Keratinocyte (primary cell): ENCODE data around the gene LRRC38. TPM values are rescaled to one million over a fixed set of nuclear protein-coding genes. Genes with fewer than 3 reads are reported as not detected.

ENCODE experiments used
- DNase-seq: peaks from one replicate; pipeline ENCODE4 v3.0.0-alpha.2; 2011; ENCODE audit warnings: low read depth, missing footprints, low spot score
- FAIRE-seq: peaks from 2 replicates; lab custom pipeline; 2011; peaks lifted over from hg19 to GRCh38; lab: Jason Lieb, UNC
- H2AFZ ChIP-seq: 2 replicates; pipeline ENCODE4 v1.6.0; 2012; ENCODE audit warnings: low read length, control low read depth, inconsistent platforms; ENCODE audit not compliant: control insufficient read depth
- H3K27ac ChIP-seq: 2 replicates; pipeline ENCODE4 v1.5.1; 2011; ENCODE audit warnings: low read length; ENCODE audit not compliant: control insufficient read depth, insufficient read depth
- H3K27me3 ChIP-seq: 3 replicates; pipeline ENCODE4 v1.6.0; 2011; ENCODE audit warnings: low read length; ENCODE audit not compliant: control insufficient read depth, insufficient read depth; ENCODE audit errors: extremely low read depth
- H3K36me3 ChIP-seq, 2 experiments: 2 replicates in 1 of 2; 3 replicates in 1 of 2; pipeline ENCODE4 v1.5.1; 2011; ENCODE audit warnings: low read length in 2 of 2, mild to moderate bottlenecking in 1 of 2; ENCODE audit not compliant: control insufficient read depth in 2 of 2, insufficient read depth in 2 of 2; ENCODE audit errors: extremely low read depth in 1 of 2
- H3K4me1 ChIP-seq: 3 replicates; pipeline ENCODE4 v1.5.1; 2011; ENCODE audit warnings: low read length; ENCODE audit not compliant: control insufficient read depth, insufficient read depth; ENCODE audit errors: extremely low read depth
- H3K4me2 ChIP-seq: 3 replicates; pipeline ENCODE4 v1.6.0; 2011; ENCODE audit warnings: low read depth, low read length; ENCODE audit not compliant: control insufficient read depth, insufficient read depth; ENCODE audit errors: extremely low read depth
- H3K4me3 ChIP-seq, 3 experiments: fragments of 200-600 bp in 1 of 3; sonication (generic) in 1 of 3; 2 replicates in 2 of 3; 3 replicates in 1 of 3; pipeline ENCODE4 v1.5.1; 2011 to 2016; ENCODE audit warnings: low read length in 3 of 3, mild to moderate bottlenecking in 3 of 3, control low read depth in 2 of 3, inconsistent platforms in 1 of 3, low read depth in 1 of 3, mixed read lengths in 1 of 3, mixed run types in 1 of 3, moderate library complexity in 1 of 3; ENCODE audit not compliant: control insufficient read depth in 2 of 3, insufficient read depth in 2 of 3; ENCODE audit errors: extremely low read depth in 1 of 3
- H3K79me2 ChIP-seq: 2 replicates; pipeline ENCODE4 v1.6.0; 2012; ENCODE audit warnings: low read length; ENCODE audit not compliant: control insufficient read depth, insufficient read depth
- H3K9ac ChIP-seq: 3 replicates; pipeline ENCODE4 v1.6.0; 2011; ENCODE audit warnings: low read length; ENCODE audit not compliant: control insufficient read depth, insufficient read depth; ENCODE audit errors: extremely low read depth
- H3K9me1 ChIP-seq: 3 replicates; pipeline ENCODE4 v1.6.0; 2011; ENCODE audit warnings: low read length; ENCODE audit not compliant: control insufficient read depth, insufficient read depth; ENCODE audit errors: extremely low read depth
- H3K9me3 ChIP-seq: 2 replicates; pipeline ENCODE4 v1.5.1; 2012; ENCODE audit warnings: low read depth, low read length; ENCODE audit not compliant: control insufficient read depth
- H4K20me1 ChIP-seq: 3 replicates; pipeline ENCODE4 v1.6.0; 2011; ENCODE audit warnings: low read length; ENCODE audit not compliant: control insufficient read depth, insufficient read depth; ENCODE audit errors: extremely low read depth
- EZH2 ChIP-seq: IDR thresholded peaks from one replicate; pipeline ENCODE4 v1.6.1; 2012; ENCODE audit warnings: inconsistent platforms, mild to moderate bottlenecking, low read length, moderate library complexity
- dilution Hi-C: fragments of 300-500 bp; cut with MboI; formaldehyde crosslinking; loops from one replicate; pipeline ENCODE4 v1.7.0; 2020; ENCODE audit warnings: low sequenced_read_pairs; ENCODE audit not compliant: extremely low pct_ligation_motif_present
- polyA plus RNA-seq, 5 experiments: library from polyadenylated mRNA; depleted of rRNA in 3 of 5; stranded (reverse) in 3 of 5; stranded (forward) in 1 of 5; unstranded in 1 of 5; fragments of >200 nt; gene quantifications; 1 replicate in 1 of 5; 2 replicates in 3 of 5; 3 replicates in 1 of 5; pipeline versions ENCODE4 v1.2.1 to v1.2.3, GENCODE V29; 2011 to 2012; ENCODE audit warnings: missing spikeins in 2 of 5, low read depth in 1 of 5, low replicate concordance in 1 of 5
- TF ChIP-seq, protein P1 (sequence below), 3 experiments: IDR thresholded peaks in 1 of 3; conservative IDR thresholded peaks in 1 of 3; optimal IDR thresholded peaks in 1 of 3; 2 replicates in 2 of 3; 3 replicates in 1 of 3; pipeline versions ENCODE3 to v1.5.1; 2011; ENCODE audit warnings: low read length in 3 of 3, mild to moderate bottlenecking in 3 of 3, moderate library complexity in 2 of 3, control low read depth in 1 of 3, inconsistent platforms in 1 of 3; ENCODE audit not compliant: insufficient read depth in 2 of 3; ENCODE audit errors: extremely low read depth in 1 of 3

Gene LRRC38
- polyA plus RNA-seq, 1 donor (not counting 4 experiments of a cell fraction or from before 2014, with no cell fraction given): not detected

DNA sequence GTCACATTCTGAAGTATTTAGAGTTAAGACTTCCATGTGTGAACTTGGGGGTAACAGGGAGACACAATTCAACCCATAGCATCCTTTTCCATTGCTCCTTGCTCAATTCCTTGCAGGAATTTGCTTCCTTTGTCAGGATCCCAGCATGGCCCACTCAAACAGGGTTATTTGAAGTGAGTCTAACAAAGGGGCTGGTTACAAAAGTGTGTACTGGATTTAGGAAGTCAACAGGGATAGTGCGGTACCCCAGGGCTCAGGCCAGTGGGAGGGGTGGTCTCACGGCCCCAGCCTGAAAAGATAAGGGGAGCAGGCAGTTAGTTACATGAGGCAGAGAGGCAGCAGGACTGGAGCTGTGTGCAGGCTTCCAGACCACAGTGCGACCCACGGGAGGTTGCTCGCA lies 14.4 kb downstream of the LRRC38 start:
- Histone ChIP-seq H3K27me3 (no peaks in the 10 kb centered on the region), H3K4me2 (no peak overlapping the region), H2AFZ (no peak overlapping the region), H4K20me1 (no peaks in the 10 kb centered on the region), H3K27ac (no peak overlapping the region), H3K9ac (no peak overlapping the region), H3K4me3 (no peak overlapping the region), H3K79me2 (no peaks in the 10 kb centered on the region), H3K9me3 (no peaks in the 10 kb centered on the region), H3K36me3 (no peaks in the 10 kb centered on the region), H3K9me1 (no peaks in the 10 kb centered on the region), H3K4me1 (no peaks in the 10 kb centered on the region)
- dilution Hi-C loops: no loop called here
- TF ChIP-seq EZH2: no peak
- TF ChIP-seq, protein P1, sequence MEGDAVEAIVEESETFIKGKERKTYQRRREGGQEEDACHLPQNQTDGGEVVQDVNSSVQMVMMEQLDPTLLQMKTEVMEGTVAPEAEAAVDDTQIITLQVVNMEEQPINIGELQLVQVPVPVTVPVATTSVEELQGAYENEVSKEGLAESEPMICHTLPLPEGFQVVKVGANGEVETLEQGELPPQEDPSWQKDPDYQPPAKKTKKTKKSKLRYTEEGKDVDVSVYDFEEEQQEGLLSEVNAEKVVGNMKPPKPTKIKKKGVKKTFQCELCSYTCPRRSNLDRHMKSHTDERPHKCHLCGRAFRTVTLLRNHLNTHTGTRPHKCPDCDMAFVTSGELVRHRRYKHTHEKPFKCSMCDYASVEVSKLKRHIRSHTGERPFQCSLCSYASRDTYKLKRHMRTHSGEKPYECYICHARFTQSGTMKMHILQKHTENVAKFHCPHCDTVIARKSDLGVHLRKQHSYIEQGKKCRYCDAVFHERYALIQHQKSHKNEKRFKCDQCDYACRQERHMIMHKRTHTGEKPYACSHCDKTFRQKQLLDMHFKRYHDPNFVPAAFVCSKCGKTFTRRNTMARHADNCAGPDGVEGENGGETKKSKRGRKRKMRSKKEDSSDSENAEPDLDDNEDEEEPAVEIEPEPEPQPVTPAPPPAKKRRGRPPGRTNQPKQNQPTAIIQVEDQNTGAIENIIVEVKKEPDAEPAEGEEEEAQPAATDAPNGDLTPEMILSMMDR (optimal IDR thresholded peaks at IDR 0.05 in 1 of 3, IDR thresholded peaks at IDR 0.05 in 1 of 3, conservative IDR thresholded peaks at IDR 0.05 in 1 of 3; ENCODE audit: extremely low read depth in 1 of 3, insufficient read depth in 2 of 3, low read length in 3 of 3): no peak
- DNase-seq (no peak), FAIRE-seq (no peak)

DNA sequence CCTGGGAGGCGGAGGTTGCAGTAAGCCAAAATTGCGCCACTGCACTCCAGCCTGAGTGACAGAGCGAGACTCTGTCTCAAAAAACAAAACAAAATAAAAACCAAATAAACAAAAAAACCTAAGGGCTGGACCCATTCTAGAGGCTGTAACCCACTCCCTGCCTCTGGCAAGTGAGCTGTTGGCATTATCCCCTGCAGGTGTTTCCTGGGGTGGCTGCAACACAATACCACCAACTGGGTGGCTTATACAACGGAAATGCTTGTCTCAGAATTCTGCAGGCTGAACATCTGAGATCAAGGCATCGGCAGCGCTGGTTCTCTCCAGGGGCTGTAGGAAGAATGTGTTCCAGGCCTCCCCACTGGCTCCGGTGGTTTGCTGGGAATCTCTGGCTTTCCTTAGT lies 15.2 kb downstream of the LRRC38 start:
- DNase-seq (no peak), FAIRE-seq (no peak)
- H3K79me2 ChIP-seq: no peaks in the 10 kb centered on the region
- no peak overlapping the region for H3K4me3 ChIP-seq
- H3K9me1 ChIP-seq: no peaks in the 10 kb centered on the region
- no peaks in the 10 kb centered on the region for H4K20me1 ChIP-seq
- dilution Hi-C loops: no loop called here
- no peaks in the 10 kb centered on the region for H3K27me3 ChIP-seq
- TF ChIP-seq EZH2: no peak
- TF ChIP-seq, protein P1 (optimal IDR thresholded peaks at IDR 0.05 in 1 of 3, IDR thresholded peaks at IDR 0.05 in 1 of 3, conservative IDR thresholded peaks at IDR 0.05 in 1 of 3; ENCODE audit: extremely low read depth in 1 of 3, insufficient read depth in 2 of 3, low read length in 3 of 3): no peak
- no peak overlapping the region for H3K27ac ChIP-seq
- no peaks in the 10 kb centered on the region for H3K4me1 ChIP-seq
- H3K9me3 ChIP-seq: no peaks in the 10 kb centered on the region
- H2AFZ ChIP-seq: no peak overlapping the region
- no peak overlapping the region for H3K9ac ChIP-seq
- no peak overlapping the region for H3K4me2 ChIP-seq
- H3K36me3 ChIP-seq: no peaks in the 10 kb centered on the region
